Vagina (tissue), 2 donors: ENCODE results near the gene ENTPD7. TPM values are rescaled to one million over a fixed set of nuclear protein-coding genes. Genes with fewer than 3 reads are reported as not detected.

Experiments used
- DNase-seq, 2 donors: peaks; one replicate each; pipeline ENCODE4 v3.0.0-alpha.2; 2017; ENCODE audit errors: extremely low spot score in 2 of 2
- H3K27ac ChIP-seq: fragments of 200-600 bp; sonication (generic); one replicate; pipeline ENCODE4 v1.5.1; 2019
- H3K27me3 ChIP-seq: fragments of 200-600 bp; sonication (generic); one replicate; pipeline ENCODE4 v1.5.1; 2019
- H3K36me3 ChIP-seq, 2 donors: fragments of 200-600 bp; sonication (generic); one replicate each; pipeline ENCODE4 v1.5.1; 2017 to 2019
- H3K4me1 ChIP-seq: fragments of 200-600 bp; sonication (generic); one replicate; pipeline ENCODE4 v1.5.1; 2019
- H3K4me3 ChIP-seq, 2 donors: fragments of 200-600 bp; sonication (generic); 1 replicate in 1 of 2; 2 replicates in 1 of 2; pipeline ENCODE4 v1.5.1; 2016 to 2019
- H3K9me3 ChIP-seq: fragments of 200-600 bp; sonication (generic); one replicate; pipeline ENCODE4 v1.5.1; 2019
- CTCF ChIP-seq, 3 experiments: fragments of 450-650 bp in 2 of 3; fragments of 200-600 bp in 1 of 3; sonication (generic) in 1 of 3; IDR thresholded peaks; one replicate each; pipeline ENCODE4 v1.5.1; 2017 to 2019; ENCODE audit warnings: antibody characterized with exemption in 3 of 3, mild to moderate bottlenecking in 2 of 3, moderate library complexity in 2 of 3
- POLR2A ChIP-seq, 2 donors: fragments of 450-650 bp; IDR thresholded peaks; one replicate each; pipeline ENCODE4 v1.6.1; 2017; ENCODE audit warnings: antibody characterized with exemption in 2 of 2, mild to moderate bottlenecking in 2 of 2, moderate library complexity in 2 of 2
- POLR2AphosphoS5 ChIP-seq, 2 donors: sonication (generic); formaldehyde crosslinking; IDR thresholded peaks; one replicate each; pipeline ENCODE4 v1.9.0; 2017; ENCODE audit warnings: antibody characterized with exemption in 2 of 2, mild to moderate bottlenecking in 2 of 2, low read depth in 1 of 2; ENCODE audit not compliant: insufficient read depth in 1 of 2
- intact Hi-C: fragments of 100-400 bp; cut with DNase I; formaldehyde crosslinking; loops from one replicate; pipeline ENCODE4 v1.15.1; 2023
- total RNA-seq: library from RNA; depleted of rRNA; stranded (reverse); fragments of >200 nt; gene quantifications from one replicate; pipeline ENCODE4 v1.2.3, GENCODE V29; 2016

ENTPD7 gene
- total RNA-seq, 1 donor from 2014 or later, result 6.6 TPM

GRCh38 chr10:99658622-99659030 lies 683 bp upstream of the ENTPD7 start:
- Histone ChIP-seq H3K27me3 (no peaks in the 10 kb centered on the region), H3K4me1 (peaks cover 32% of the 10 kb centered on the region), H3K4me3 (peak overlapping the region; percentile 84 to 90), H3K27ac (no peak overlapping the region), H3K9me3 (no peaks in the 10 kb centered on the region), H3K36me3 (no peaks in the 10 kb centered on the region)
- no peak for DNase-seq
- intact Hi-C loops, result loop anchor here (5.0 kb wide), 1 partner anchor 36 kb away; the partner anchor contains the start of gene SLC25A28
- TF ChIP-seq POLR2A (IDR thresholded peaks at IDR 0.05) (no peak), POLR2AphosphoS5 (IDR thresholded peaks at IDR 0.05; ENCODE audit: insufficient read depth in 1 of 2, low read depth in 1 of 2) (no peak), CTCF (IDR thresholded peaks at IDR 0.05) (no peak)

- H3K27me3 ChIP-seq, result no peaks in the 10 kb centered on the region
- intact Hi-C loops, result loop anchor here (5.0 kb wide), 1 partner anchor 38 kb away; the partner anchor contains the start of gene SLC25A28
- H3K27ac ChIP-seq, result peak overlapping the region; percentile 68
- H3K4me3 ChIP-seq, result peak overlapping the region; percentile 84 to 90
- peaks cover 32% of the 10 kb centered on the region for H3K4me1 ChIP-seq
- H3K9me3 ChIP-seq, result no peaks in the 10 kb centered on the region
- no peak for TF ChIP-seq POLR2AphosphoS5 (IDR thresholded peaks at IDR 0.05; ENCODE audit: insufficient read depth in 1 of 2, low read depth in 1 of 2)
- TF ChIP-seq CTCF (IDR thresholded peaks at IDR 0.05), result no peak
- TF ChIP-seq POLR2A (IDR thresholded peaks at IDR 0.05), result no peak
- DNase-seq, result no peak
- H3K36me3 ChIP-seq, result no peaks in the 10 kb centered on the region
Observed at GRCh38 chr10:99659868-99660366, 608 bp downstream of the ENTPD7 start.

- H3K36me3 ChIP-seq, result peaks cover 0 to 4% of the 10 kb centered on the region in 2 donors
- no peaks in the 10 kb centered on the region for H3K9me3 ChIP-seq
- H3K4me1 ChIP-seq, result peaks cover 29% of the 10 kb centered on the region
- no peaks in the 10 kb centered on the region for H3K27me3 ChIP-seq
- no peak for TF ChIP-seq POLR2AphosphoS5 (IDR thresholded peaks at IDR 0.05; ENCODE audit: insufficient read depth in 1 of 2, low read depth in 1 of 2)
- no peak for TF ChIP-seq CTCF (IDR thresholded peaks at IDR 0.05)
- no peak for TF ChIP-seq POLR2A (IDR thresholded peaks at IDR 0.05)
- no peak overlapping the region for H3K27ac ChIP-seq
- intact Hi-C loops, result no loop called here
- no peak for DNase-seq
- H3K4me3 ChIP-seq, result no peak overlapping the region
Observed at GRCh38 chr10:99660662-99661376, 1.5 kb downstream of the ENTPD7 start.

DNA sequence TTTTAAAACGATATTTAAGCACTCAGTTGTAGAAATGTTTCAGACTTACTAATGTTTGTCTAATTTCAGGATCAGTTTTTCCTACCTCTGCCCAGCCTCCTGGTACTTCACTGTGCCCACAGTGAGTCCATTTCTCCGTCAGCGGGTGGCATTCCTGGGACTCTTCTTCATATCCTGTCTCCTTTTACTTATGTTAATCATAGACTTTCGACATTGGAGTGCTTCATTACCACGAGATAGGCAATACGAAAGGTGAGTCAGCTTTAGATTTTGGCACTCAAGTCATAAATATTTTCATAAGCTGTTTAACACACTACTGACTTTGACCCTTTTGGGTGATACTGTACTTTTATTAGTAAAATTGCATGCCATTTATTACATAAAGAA lies 2.1 kb downstream of the ENTPD7 start:
- H3K4me3 ChIP-seq, result no peak overlapping the region
- no peaks in the 10 kb centered on the region for H3K9me3 ChIP-seq
- H3K27me3 ChIP-seq, result no peaks in the 10 kb centered on the region
- peaks cover 0 to 5% of the 10 kb centered on the region in 2 donors for H3K36me3 ChIP-seq
- TF ChIP-seq POLR2AphosphoS5 (IDR thresholded peaks at IDR 0.05; ENCODE audit: insufficient read depth in 1 of 2, low read depth in 1 of 2) (peak in 1 of 2 donors; percentile 54), CTCF (IDR thresholded peaks at IDR 0.05) (no peak), POLR2A (IDR thresholded peaks at IDR 0.05) (no peak)
- H3K27ac ChIP-seq, result no peak overlapping the region
- H3K4me1 ChIP-seq, result peaks cover 26% of the 10 kb centered on the region
- DNase-seq, result no peak
- intact Hi-C loops, result no loop called here

- H3K27ac ChIP-seq, result no peak overlapping the region
- intact Hi-C loops, result no loop called here
- peaks cover 10% of the 10 kb centered on the region for H3K4me1 ChIP-seq
- TF ChIP-seq POLR2AphosphoS5 (IDR thresholded peaks at IDR 0.05; ENCODE audit: insufficient read depth in 1 of 2, low read depth in 1 of 2) (no peak), CTCF (IDR thresholded peaks at IDR 0.05) (no peak), POLR2A (IDR thresholded peaks at IDR 0.05) (no peak)
- no peaks in the 10 kb centered on the region for H3K9me3 ChIP-seq
- no peak for DNase-seq
- H3K4me3 ChIP-seq, result no peak overlapping the region
- no peaks in the 10 kb centered on the region for H3K27me3 ChIP-seq
- peaks cover 0 to 5% of the 10 kb centered on the region in 2 donors for H3K36me3 ChIP-seq
Observed at GRCh38 chr10:99665304-99665703, 6.0 kb downstream of the ENTPD7 start.
